Measurements from ENCODE around the gene ZNF385D. TPM values are rescaled to one million over a fixed set of nuclear protein-coding genes. Genes with fewer than 3 reads are reported as not detected.

The ZNF385D gene
- total and polyA plus RNA-seq, 2 donors from 2014 or later = 1.4 to 8.9 TPM

DNA sequence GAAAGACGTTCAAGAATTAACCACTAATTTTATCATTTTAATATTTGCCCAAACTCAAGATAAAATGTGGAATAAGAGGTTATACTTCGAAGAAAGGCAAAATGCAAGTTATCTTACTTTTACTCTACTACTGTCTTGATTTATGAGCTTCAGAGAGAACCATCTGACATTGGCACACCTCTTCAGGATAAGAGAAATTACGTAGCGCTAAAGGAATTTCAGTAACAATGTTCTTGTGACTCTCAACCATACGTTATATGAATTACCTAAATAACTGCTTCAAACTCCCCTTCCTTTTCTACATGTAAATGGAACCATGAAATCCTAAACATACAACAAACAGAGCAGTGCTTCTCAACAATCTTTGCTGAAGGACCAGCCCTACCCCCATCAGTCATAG lies 96.8 kb downstream of the ZNF385D start:
- no peaks in the 10 kb centered on the region for H3K9me3 ChIP-seq (ENCODE audit: control insufficient read depth in 2 of 3, insufficient read depth in 1 of 3, low read length in 3 of 3)
- no peak overlapping the region for H3K27ac ChIP-seq (ENCODE audit: low read depth in 2 of 2, low read length in 2 of 2)
- H3K4me3 ChIP-seq (ENCODE audit: low read length in 3 of 3) = no peak overlapping the region
- no peaks in the 10 kb centered on the region for H3K36me3 ChIP-seq (ENCODE audit: control insufficient read depth in 2 of 3, insufficient read depth in 3 of 3, low read length in 3 of 3)
- TF ChIP-seq CTCF (IDR thresholded peaks at IDR 0.05; ENCODE audit: borderline replicate concordance, extremely low read depth, insufficient read depth) = no peak
- intact Hi-C loops (cut with DNase I) = no loop called here
- FAIRE-seq = no peak
- no peak for DNase-seq
- H3K4me1 ChIP-seq (ENCODE audit: control insufficient read depth in 2 of 3, insufficient read depth in 2 of 3, low read depth in 1 of 3, low read length in 3 of 3) = no peaks in the 10 kb centered on the region
- no peak overlapping the region for H3K9ac ChIP-seq (ENCODE audit: low read length in 3 of 3)
- no peaks in the 10 kb centered on the region for H3K27me3 ChIP-seq (ENCODE audit: control insufficient read depth, insufficient read depth, low read length)

DNA sequence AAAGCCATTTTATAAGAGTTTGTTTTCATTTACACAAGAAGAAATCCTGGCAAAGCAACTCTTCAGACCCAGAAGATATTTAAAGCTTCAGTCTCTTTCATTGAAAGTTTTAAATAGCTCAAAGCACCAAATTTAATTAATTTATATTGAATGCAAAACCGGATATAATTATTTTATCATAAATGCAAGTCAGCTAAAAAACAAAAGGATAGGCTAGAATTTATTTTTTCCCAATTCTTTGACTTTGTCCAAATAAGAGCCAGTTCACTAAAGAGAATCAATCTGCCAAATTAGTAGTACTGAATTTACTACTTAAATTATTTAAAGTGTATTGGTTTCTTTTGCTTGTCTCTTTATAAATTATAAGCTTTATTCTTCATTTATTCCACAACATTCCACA lies 101.5 kb downstream of the ZNF385D start:
- TF ChIP-seq CTCF (IDR thresholded peaks at IDR 0.05; ENCODE audit: borderline replicate concordance, extremely low read depth, insufficient read depth) = no peak
- intact Hi-C loops (cut with DNase I) = no loop called here
- H3K9me3 ChIP-seq (ENCODE audit: control insufficient read depth in 2 of 3, insufficient read depth in 1 of 3, low read length in 3 of 3) = no peaks in the 10 kb centered on the region
- no peak for DNase-seq
- H3K27me3 ChIP-seq (ENCODE audit: control insufficient read depth, insufficient read depth, low read length) = no peaks in the 10 kb centered on the region
- H3K4me1 ChIP-seq (ENCODE audit: control insufficient read depth in 2 of 3, insufficient read depth in 2 of 3, low read depth in 1 of 3, low read length in 3 of 3) = no peaks in the 10 kb centered on the region
- no peak overlapping the region for H3K27ac ChIP-seq (ENCODE audit: low read depth in 2 of 2, low read length in 2 of 2)
- no peak overlapping the region for H3K4me3 ChIP-seq (ENCODE audit: low read length in 3 of 3)
- H3K36me3 ChIP-seq (ENCODE audit: control insufficient read depth in 2 of 3, insufficient read depth in 3 of 3, low read length in 3 of 3) = no peaks in the 10 kb centered on the region
- FAIRE-seq = no peak
- no peak overlapping the region for H3K9ac ChIP-seq (ENCODE audit: low read length in 3 of 3)

DNA sequence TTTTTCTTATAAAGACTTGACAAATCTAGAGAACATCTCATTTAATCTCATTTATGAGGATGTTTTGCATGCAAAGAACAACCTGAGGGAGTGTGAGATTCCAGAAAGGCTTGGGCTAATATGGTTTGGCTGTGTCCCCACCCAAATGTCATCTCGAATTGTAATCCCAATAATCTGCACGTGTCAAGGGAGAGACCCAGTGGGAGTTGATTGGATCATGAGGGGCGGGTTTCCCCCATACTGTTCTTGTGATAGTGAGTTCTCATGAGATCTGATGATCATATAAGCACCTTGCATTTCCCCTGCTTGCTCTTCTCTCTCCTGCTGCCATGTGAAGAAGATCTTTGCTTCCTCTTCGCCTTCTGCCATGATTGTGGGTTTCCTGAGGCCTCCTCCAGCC lies 103.0 kb downstream of the ZNF385D start:
- Histone ChIP-seq H3K27ac (ENCODE audit: low read depth in 2 of 2, low read length in 2 of 2) (no peak overlapping the region), H3K27me3 (ENCODE audit: control insufficient read depth, insufficient read depth, low read length) (no peaks in the 10 kb centered on the region), H3K9ac (ENCODE audit: low read length in 3 of 3) (no peak overlapping the region), H3K4me3 (ENCODE audit: low read length in 3 of 3) (no peak overlapping the region), H3K36me3 (ENCODE audit: control insufficient read depth in 2 of 3, insufficient read depth in 3 of 3, low read length in 3 of 3) (no peaks in the 10 kb centered on the region), H3K9me3 (ENCODE audit: control insufficient read depth in 2 of 3, insufficient read depth in 1 of 3, low read length in 3 of 3) (no peaks in the 10 kb centered on the region), H3K4me1 (ENCODE audit: control insufficient read depth in 2 of 3, insufficient read depth in 2 of 3, low read depth in 1 of 3, low read length in 3 of 3) (peaks cover 0 to 2% (median 0%) of the 10 kb centered on the region in 3 donors)
- FAIRE-seq = no peak
- intact Hi-C loops (cut with DNase I) = no loop called here
- no peak for TF ChIP-seq CTCF (IDR thresholded peaks at IDR 0.05; ENCODE audit: borderline replicate concordance, extremely low read depth, insufficient read depth)
- DNase-seq = no peak
